Muscle of leg (tissue), 11 donors: ENCODE measurements around the gene ATP9A. TPM values are rescaled to one million over a fixed set of nuclear protein-coding genes. Genes with fewer than 3 reads are reported as not detected.

Source experiments
- DNase-seq: peaks from one replicate; pipeline ENCODE4 v3.0.0; 2013
- H3K27ac ChIP-seq: one replicate; pipeline ENCODE4 v1.5.1; 2013; ENCODE audit warnings: mild to moderate bottlenecking, low read length, control low read depth
- H3K27me3 ChIP-seq: one replicate; pipeline ENCODE4 v1.6.1; 2013; ENCODE audit warnings: low read length; ENCODE audit not compliant: control insufficient read depth, insufficient read depth
- H3K36me3 ChIP-seq: one replicate; pipeline ENCODE4 v1.6.1; 2013; ENCODE audit warnings: low read length; ENCODE audit not compliant: control insufficient read depth, insufficient read depth
- H3K4me1 ChIP-seq: one replicate; pipeline ENCODE4 v1.6.1; 2013; ENCODE audit warnings: low read length; ENCODE audit not compliant: control insufficient read depth, insufficient read depth
- H3K4me3 ChIP-seq: one replicate; pipeline ENCODE4 v1.5.1; 2013; ENCODE audit warnings: low read length, control low read depth
- H3K9me3 ChIP-seq: replicated peaks from 2 replicates; pipeline ENCODE4 v1.6.1; 2013; ENCODE audit warnings: low read depth, low read length; ENCODE audit not compliant: control insufficient read depth
- WGBS: methylation state at CpG from one replicate; pipeline ENCODE4 v1.1.5; 2013; ENCODE audit warnings: missing lambda C conversion rate; ENCODE audit not compliant: insufficient coverage; 5-methylcytosine and 5-hydroxymethylcytosine counted together
- polyA plus RNA-seq, 8 donors: library from polyadenylated mRNA; unstranded; fragments of 120-200 nt; gene quantifications; one replicate each; pipeline versions ENCODE4 v1.2.1 to v1.2.3, GENCODE V29; 2013; ENCODE audit warnings: inconsistent platforms in 1 of 8, low replicate concordance in 1 of 8; ENCODE audit not compliant: insufficient read length in 8 of 8, insufficient read depth in 1 of 8
- total RNA-seq: library from RNA; stranded (reverse); fragments of 120-200 nt; gene quantifications from one replicate; pipeline ENCODE4 v1.2.4, GENCODE V29; 2013

The ATP9A gene
- total and polyA plus RNA-seq, 9 donors: 39.4 to 79.4 (median 49.0) TPM

- H3K9me3 ChIP-seq: no peaks in the 10 kb centered on the region
- H3K4me3 ChIP-seq: no peak overlapping the region
- no peak overlapping the region for H3K27ac ChIP-seq
- 94% methylated on average over 8 of the region's 9 CpGs for WGBS
- H3K27me3 ChIP-seq: no peaks in the 10 kb centered on the region
- no peak for DNase-seq
- H3K4me1 ChIP-seq: no peaks in the 10 kb centered on the region
- peaks cover 55% of the 10 kb centered on the region for H3K36me3 ChIP-seq
Measured at GRCh38 chr20:51609251-51609650, 158.9 kb downstream of the ATP9A start.

DNA sequence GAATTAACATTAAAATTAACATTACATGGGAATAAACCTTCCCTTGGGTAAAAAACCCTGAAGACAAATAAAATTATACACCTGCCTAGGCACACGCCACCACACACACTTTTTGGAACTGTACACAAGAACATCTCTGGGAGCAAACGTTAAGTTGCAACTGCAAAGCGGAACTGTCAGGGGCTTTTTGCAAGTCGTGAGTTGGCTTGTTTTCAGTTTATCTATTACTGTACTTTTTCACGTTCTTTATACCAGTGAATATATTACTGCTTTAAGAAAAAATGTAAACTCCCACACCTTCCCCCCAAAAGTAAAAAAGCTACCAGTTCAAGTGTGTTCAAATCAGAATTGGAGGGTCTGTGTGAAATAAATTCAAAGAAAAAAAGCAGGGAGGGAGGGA is 160.1 kb downstream of the ATP9A start:
- Histone ChIP-seq H3K27me3 (no peaks in the 10 kb centered on the region), H3K4me3 (no peak overlapping the region), H3K9me3 (no peaks in the 10 kb centered on the region), H3K27ac (no peak overlapping the region), H3K36me3 (peaks cover 60% of the 10 kb centered on the region), H3K4me1 (no peaks in the 10 kb centered on the region)
- DNase-seq: no peak
- no CpG with 5 or more reads among the region's 5 CpGs for WGBS

DNA sequence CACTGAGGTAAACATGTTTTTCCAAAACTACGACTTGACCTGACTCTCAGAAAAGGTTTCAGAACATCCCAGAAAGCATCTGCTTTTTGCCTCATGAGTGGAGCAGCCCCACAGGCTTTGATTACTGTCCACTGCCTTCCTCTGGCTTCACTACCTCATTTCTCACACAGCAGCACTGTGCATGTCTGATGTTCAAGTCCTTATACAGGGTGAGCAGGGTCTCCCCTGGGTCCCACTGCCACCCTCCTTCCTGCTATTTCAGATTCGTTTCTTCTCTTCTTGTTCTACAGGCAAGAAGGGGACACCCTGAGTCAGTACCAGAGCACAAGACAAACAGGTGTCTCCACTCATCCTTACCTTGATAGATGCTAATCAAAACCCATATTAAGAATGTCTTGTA is 161.0 kb downstream of the ATP9A start:
- Histone ChIP-seq H3K36me3 (peaks cover 54% of the 10 kb centered on the region), H3K4me1 (no peaks in the 10 kb centered on the region), H3K4me3 (no peak overlapping the region), H3K27me3 (no peaks in the 10 kb centered on the region), H3K27ac (no peak overlapping the region), H3K9me3 (no peaks in the 10 kb centered on the region)
- WGBS: 56% methylated on average over 2 of the region's 2 CpGs
- no peak for DNase-seq

- WGBS: 95% methylated on average over 8 of the region's 14 CpGs
- Histone ChIP-seq H3K36me3 (peaks cover 50% of the 10 kb centered on the region), H3K27ac (no peak overlapping the region), H3K9me3 (no peaks in the 10 kb centered on the region), H3K4me1 (no peaks in the 10 kb centered on the region), H3K27me3 (no peaks in the 10 kb centered on the region), H3K4me3 (no peak overlapping the region)
- DNase-seq: no peak
Measured at GRCh38 chr20:51604851-51605250, 163.3 kb downstream of the ATP9A start.

DNA sequence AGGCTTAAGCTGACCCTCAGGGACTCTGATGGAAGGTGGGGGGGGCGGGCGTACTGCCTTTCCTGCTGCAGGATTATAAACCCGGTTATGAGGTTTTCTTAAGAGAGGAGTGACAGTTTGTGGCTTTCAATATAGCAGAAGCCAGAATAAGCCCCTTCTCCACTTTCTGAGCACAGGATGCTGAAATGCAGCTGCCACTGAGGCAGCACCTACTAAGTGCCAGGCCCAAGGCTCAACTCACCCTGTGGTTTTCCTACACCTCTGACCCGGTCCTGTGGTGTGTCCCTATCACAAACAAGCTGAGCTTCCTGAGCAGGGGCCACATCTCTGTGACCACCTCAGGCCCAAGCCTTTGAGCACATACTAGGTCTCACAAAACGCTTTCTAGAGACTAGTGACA is 166.1 kb downstream of the ATP9A start:
- Histone ChIP-seq H3K4me3 (no peak overlapping the region), H3K9me3 (no peaks in the 10 kb centered on the region), H3K4me1 (no peaks in the 10 kb centered on the region), H3K27me3 (no peaks in the 10 kb centered on the region), H3K27ac (no peak overlapping the region), H3K36me3 (peaks cover 47% of the 10 kb centered on the region)
- 82% methylated on average over 1 of the region's 5 CpGs for WGBS
- DNase-seq: no peak

DNA sequence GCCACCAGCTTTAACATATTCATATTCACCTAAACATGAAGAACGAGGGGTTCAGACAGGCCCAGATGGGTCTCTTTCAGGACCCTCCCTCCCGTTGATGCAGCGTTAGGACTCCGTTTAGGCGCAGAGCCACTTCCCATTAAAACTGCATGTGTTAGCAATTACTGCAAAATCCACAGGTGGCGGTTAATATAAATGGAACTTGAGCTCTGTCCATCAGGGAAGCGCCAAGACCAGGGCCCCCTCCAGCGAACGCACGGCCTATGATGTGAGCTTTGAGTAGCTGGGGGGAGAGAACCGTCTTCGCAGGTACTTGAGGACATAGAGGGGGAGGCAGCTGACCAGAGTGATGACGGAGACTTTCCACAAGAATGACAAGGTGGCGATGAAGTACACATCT is 167.2 kb downstream of the ATP9A start:
- Histone ChIP-seq H3K27ac (no peak overlapping the region), H3K36me3 (peaks cover 51% of the 10 kb centered on the region), H3K27me3 (no peaks in the 10 kb centered on the region), H3K4me1 (no peaks in the 10 kb centered on the region), H3K4me3 (no peak overlapping the region), H3K9me3 (no peaks in the 10 kb centered on the region)
- WGBS: 49% methylated on average over 9 of the region's 14 CpGs
- DNase-seq: no peak

GRCh38 chr20:51600016-51600420 is 168.2 kb downstream of the ATP9A start:
- 37% methylated on average over 4 of the region's 7 CpGs for WGBS
- no peaks in the 10 kb centered on the region for H3K27me3 ChIP-seq
- H3K36me3 ChIP-seq: peaks cover 51% of the 10 kb centered on the region
- H3K4me1 ChIP-seq: peaks cover 3% of the 10 kb centered on the region
- peak; percentile 53 for DNase-seq
- no peaks in the 10 kb centered on the region for H3K9me3 ChIP-seq
- no peak overlapping the region for H3K4me3 ChIP-seq
- H3K27ac ChIP-seq: no peak overlapping the region

- Histone ChIP-seq H3K4me1 (peaks cover 3% of the 10 kb centered on the region), H3K4me3 (no peak overlapping the region), H3K27me3 (no peaks in the 10 kb centered on the region), H3K36me3 (peaks cover 38% of the 10 kb centered on the region), H3K27ac (no peak overlapping the region), H3K9me3 (no peaks in the 10 kb centered on the region)
- 74% methylated on average over 11 of the region's 15 CpGs for WGBS
- no peak for DNase-seq
Measured at GRCh38 chr20:51598556-51598955, 169.6 kb downstream of the ATP9A start.

GRCh38 chr20:51597389-51598231 is 170.6 kb downstream of the ATP9A start:
- WGBS: 48% methylated on average over 2 of the region's 7 CpGs

DNA sequence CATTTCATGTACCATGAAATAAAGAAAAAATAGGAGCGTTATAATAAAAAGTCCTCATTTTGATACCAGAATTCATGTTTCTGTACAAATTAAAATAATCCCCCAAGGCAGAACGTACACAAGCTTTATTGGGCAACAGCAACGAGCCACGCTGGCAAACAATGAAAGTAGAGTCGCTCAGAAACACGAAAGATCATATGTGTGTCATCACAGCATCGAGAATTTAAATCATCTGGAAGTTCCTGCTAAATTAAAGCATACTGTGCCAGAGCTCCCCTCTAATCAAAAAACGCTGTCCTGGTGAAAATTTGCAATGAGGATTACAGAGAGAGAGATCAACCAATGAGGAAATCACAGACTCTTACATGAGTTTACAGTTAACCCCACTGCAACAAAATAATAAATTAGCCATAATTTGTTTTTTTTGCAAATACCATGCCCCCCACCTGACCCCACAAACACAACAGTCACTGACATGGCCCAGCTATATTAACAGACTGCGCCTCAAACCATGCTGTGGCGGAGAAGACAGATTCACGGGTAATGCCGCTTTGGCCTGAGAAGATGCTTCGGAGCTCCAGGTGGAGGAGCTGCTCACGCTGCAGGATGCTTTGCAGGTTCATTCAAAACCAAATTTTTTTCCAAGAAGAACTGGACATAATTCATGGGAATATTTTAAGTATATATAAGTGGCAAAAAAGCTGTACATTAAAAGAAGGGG is 171.4 kb downstream of the ATP9A start:
- 82% methylated on average over 7 of the region's 14 CpGs for WGBS
- no peak for DNase-seq

More at GRCh38 chr20:51597389-51598231, 170.6 kb downstream of the ATP9A start:
- H3K4me1 ChIP-seq: peaks cover 3% of the 10 kb centered on the region
- no peaks in the 10 kb centered on the region for H3K9me3 ChIP-seq
- H3K27ac ChIP-seq: no peak overlapping the region
- no peak for DNase-seq
- H3K27me3 ChIP-seq: no peaks in the 10 kb centered on the region
- H3K4me3 ChIP-seq: no peak overlapping the region
- peaks cover 32% of the 10 kb centered on the region for H3K36me3 ChIP-seq

More for the DNA sequence above, 171.4 kb downstream of the ATP9A start:
- no peaks in the 10 kb centered on the region for H3K9me3 ChIP-seq
- no peak overlapping the region for H3K27ac ChIP-seq
- peaks cover 28% of the 10 kb centered on the region for H3K36me3 ChIP-seq
- no peak overlapping the region for H3K4me3 ChIP-seq
- peaks cover 3% of the 10 kb centered on the region for H3K4me1 ChIP-seq
- H3K27me3 ChIP-seq: no peaks in the 10 kb centered on the region
